ENCODE measurements around the gene TIGD3. TPM values are rescaled to one million over a fixed set of nuclear protein-coding genes. Genes with fewer than 3 reads are reported as not detected.

Gene TIGD3
- total and polyA plus RNA-seq, 4 donors = 0.08 to 0.33 (median 0.17) TPM; not detected in 1

DNA sequence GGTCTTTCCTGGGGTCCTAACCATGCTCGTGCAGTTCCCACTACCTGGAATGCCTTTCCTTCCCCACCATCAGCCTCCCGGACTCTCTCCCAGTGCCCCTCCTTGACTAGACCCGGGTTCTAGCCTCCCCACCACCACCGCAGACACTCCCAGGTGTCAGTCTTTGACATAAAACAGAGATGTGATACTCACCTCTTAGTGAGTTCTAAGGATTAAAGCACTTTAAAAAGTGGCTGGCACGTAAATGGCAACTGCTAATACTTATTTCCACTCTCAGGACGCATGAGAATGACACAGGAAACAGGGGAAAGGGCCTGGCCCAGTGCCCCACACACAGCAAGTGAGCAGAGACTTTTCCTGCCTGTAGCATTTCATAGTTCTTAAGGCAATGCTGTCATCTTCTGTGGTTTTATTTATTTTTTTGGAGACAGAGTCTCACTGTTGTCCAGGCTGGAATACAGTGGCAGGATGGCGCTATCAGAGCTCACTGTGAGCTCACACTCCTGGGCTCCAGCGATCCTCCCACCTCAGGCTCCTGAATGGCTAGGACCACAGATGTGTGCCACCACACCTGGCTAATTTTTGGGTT lies 29.8 kb downstream of the TIGD3 start:
- Histone ChIP-seq H3K27me3 (ENCODE audit: control insufficient read depth in 4 of 4, insufficient read depth in 4 of 4, low read length in 3 of 4) (no peaks in the 10 kb centered on the region), H3K4me1 (ENCODE audit: control insufficient read depth in 4 of 4, insufficient read depth in 4 of 4, low read length in 3 of 4) (peaks cover 7 to 31% (median 21%) of the 10 kb centered on the region in 4 donors), H3K4me3 (ENCODE audit: low read depth in 1 of 3, low read length in 3 of 3) (no peak overlapping the region), H3K27ac (ENCODE audit: low read depth in 1 of 2, low read length in 2 of 2) (peak overlapping the region; percentile 58 to 68), H3K9ac (ENCODE audit: low read depth in 1 of 2, low read length in 2 of 2) (peak overlapping the region in 1 of 2 donors; percentile 9), H3K9me3 (ENCODE audit: control insufficient read depth in 4 of 4, low read length in 3 of 4) (no peaks in the 10 kb centered on the region), H3K36me3 (ENCODE audit: control insufficient read depth in 4 of 4, insufficient read depth in 3 of 4, low read depth in 1 of 4, low read length in 3 of 4) (no peaks in the 10 kb centered on the region)
- WGBS = 69% methylated on average over 8 of the region's 8 CpGs
- DNase-seq (ENCODE audit: low spot score) = no peak
- TF ChIP-seq, protein P1, sequence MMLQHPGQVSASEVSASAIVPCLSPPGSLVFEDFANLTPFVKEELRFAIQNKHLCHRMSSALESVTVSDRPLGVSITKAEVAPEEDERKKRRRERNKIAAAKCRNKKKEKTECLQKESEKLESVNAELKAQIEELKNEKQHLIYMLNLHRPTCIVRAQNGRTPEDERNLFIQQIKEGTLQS (IDR thresholded peaks at IDR 0.05) = no peak
- TF ChIP-seq HNF4G (IDR thresholded peaks at IDR 0.05) (no peak), HNF4A (conservative IDR thresholded peaks at IDR 0.05) (no peak), GABPA (IDR thresholded peaks at IDR 0.05 in 1 of 2, conservative IDR thresholded peaks at IDR 0.05 in 1 of 2) (no peak), NR2F2 (IDR thresholded peaks at IDR 0.05) (no peak), EGR1 (IDR thresholded peaks at IDR 0.05; ENCODE audit: low read depth in 2 of 2) (no peak), RXRA (IDR thresholded peaks at IDR 0.05) (no peak), YY1 (IDR thresholded peaks at IDR 0.05) (no peak), TAF1 (conservative IDR thresholded peaks at IDR 0.05) (no peak)
- TF ChIP-seq, protein P2, sequence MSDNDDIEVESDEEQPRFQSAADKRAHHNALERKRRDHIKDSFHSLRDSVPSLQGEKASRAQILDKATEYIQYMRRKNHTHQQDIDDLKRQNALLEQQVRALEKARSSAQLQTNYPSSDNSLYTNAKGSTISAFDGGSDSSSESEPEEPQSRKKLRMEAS (IDR thresholded peaks at IDR 0.05) = no peak
- TF ChIP-seq, protein P3, sequence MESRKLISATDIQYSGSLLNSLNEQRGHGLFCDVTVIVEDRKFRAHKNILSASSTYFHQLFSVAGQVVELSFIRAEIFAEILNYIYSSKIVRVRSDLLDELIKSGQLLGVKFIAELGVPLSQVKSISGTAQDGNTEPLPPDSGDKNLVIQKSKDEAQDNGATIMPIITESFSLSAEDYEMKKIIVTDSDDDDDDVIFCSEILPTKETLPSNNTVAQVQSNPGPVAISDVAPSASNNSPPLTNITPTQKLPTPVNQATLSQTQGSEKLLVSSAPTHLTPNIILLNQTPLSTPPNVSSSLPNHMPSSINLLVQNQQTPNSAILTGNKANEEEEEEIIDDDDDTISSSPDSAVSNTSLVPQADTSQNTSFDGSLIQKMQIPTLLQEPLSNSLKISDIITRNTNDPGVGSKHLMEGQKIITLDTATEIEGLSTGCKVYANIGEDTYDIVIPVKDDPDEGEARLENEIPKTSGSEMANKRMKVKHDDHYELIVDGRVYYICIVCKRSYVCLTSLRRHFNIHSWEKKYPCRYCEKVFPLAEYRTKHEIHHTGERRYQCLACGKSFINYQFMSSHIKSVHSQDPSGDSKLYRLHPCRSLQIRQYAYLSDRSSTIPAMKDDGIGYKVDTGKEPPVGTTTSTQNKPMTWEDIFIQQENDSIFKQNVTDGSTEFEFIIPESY (IDR thresholded peaks at IDR 0.05) = no peak
- TF ChIP-seq, protein P4, sequence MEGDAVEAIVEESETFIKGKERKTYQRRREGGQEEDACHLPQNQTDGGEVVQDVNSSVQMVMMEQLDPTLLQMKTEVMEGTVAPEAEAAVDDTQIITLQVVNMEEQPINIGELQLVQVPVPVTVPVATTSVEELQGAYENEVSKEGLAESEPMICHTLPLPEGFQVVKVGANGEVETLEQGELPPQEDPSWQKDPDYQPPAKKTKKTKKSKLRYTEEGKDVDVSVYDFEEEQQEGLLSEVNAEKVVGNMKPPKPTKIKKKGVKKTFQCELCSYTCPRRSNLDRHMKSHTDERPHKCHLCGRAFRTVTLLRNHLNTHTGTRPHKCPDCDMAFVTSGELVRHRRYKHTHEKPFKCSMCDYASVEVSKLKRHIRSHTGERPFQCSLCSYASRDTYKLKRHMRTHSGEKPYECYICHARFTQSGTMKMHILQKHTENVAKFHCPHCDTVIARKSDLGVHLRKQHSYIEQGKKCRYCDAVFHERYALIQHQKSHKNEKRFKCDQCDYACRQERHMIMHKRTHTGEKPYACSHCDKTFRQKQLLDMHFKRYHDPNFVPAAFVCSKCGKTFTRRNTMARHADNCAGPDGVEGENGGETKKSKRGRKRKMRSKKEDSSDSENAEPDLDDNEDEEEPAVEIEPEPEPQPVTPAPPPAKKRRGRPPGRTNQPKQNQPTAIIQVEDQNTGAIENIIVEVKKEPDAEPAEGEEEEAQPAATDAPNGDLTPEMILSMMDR (IDR thresholded peaks at IDR 0.05; ENCODE audit: low read depth, low read length, missing input control) = no peak

DNA sequence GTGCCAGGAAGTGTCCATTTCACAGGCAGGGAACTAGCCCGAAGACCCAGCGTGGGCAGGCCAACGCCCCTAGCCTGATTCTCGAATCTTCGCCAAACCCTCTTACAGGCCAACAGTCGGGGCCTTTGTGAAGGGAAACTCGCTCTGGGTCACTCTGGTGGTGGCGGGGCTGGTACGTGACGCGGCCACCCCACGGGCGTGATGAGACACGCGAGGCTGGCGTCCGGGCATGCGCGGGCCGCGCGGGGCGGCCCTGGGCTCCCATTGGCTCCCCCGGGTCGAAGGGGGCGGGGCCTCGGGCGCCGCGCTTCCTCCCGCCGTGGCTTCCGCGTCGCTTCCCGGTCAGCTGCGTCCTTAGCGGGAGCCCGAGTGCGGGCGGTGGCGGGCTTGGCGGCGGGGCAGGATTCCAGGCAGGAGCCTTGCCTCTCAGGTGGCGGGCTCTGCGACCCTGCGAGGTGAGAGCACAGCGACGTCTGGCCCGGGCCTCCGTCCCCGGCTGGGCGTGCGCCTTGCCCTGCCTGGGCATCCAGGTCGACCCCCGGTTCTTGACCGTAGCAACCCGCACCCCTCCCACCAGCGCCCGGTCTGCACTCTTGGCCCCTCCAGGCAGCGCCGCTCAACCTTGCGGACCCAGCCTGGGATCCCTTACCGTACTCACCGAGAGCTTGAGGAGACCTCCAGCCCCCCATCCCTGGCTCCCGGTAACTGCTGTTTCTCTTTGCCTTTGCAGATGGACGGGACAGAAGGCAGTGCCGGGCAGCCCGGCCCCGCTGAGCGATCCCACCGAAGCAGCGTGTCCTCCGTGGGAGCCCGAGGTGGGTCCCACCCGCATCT lies 32.0 kb downstream of the TIGD3 start, which contains the start of gene FRMD8:
FRMD8 (plus strand) TSS at position 331 of the 834 bp plus-strand sequence; CDS start at position 731, 400 bp downstream.
- Histone ChIP-seq H3K9me3 (ENCODE audit: control insufficient read depth in 4 of 4, low read length in 3 of 4) (no peaks in the 10 kb centered on the region), H3K27ac (ENCODE audit: low read depth in 1 of 2, low read length in 2 of 2) (peak within 1 kb of the TSS; percentile 83 to 85), H3K27me3 (ENCODE audit: control insufficient read depth in 4 of 4, insufficient read depth in 4 of 4, low read length in 3 of 4) (no peaks in the 10 kb centered on the region), H3K36me3 (ENCODE audit: control insufficient read depth in 4 of 4, insufficient read depth in 3 of 4, low read depth in 1 of 4, low read length in 3 of 4) (no peaks in the 10 kb centered on the region), H3K4me3 (ENCODE audit: low read depth in 1 of 3, low read length in 3 of 3) (peak within 1 kb of the TSS; percentile 65 to 94 (median 79)), H3K9ac (ENCODE audit: low read depth in 1 of 2, low read length in 2 of 2) (peak within 1 kb of the TSS; percentile 77 to 78), H3K4me1 (ENCODE audit: control insufficient read depth in 4 of 4, insufficient read depth in 4 of 4, low read length in 3 of 4) (peaks cover 5 to 18% (median 12%) of the 10 kb centered on the region in 4 donors)
- no peak for TF ChIP-seq HNF4G (IDR thresholded peaks at IDR 0.05)
- TF ChIP-seq YY1 (IDR thresholded peaks at IDR 0.05) = peak; percentile 41
- TF ChIP-seq SP1 (IDR thresholded peaks at IDR 0.05) = peak; percentile 20
- 2% methylated on average over 76 of the region's 76 CpGs for WGBS
- peak; percentile 92 for DNase-seq (ENCODE audit: low spot score)

Data from liver (tissue), 9 donors.